ENCODE measurements around the gene CACNG3. TPM values are rescaled to one million over a fixed set of nuclear protein-coding genes. Genes with fewer than 3 reads are reported as not detected.

The CACNG3 gene
- total RNA-seq, 3 donors from 2014 or later = not detected

GRCh38 chr16:24258791-24259190 is 2.7 kb downstream of the CACNG3 start:
- intact Hi-C loops (cut with DNase I; ENCODE audit: low total_unique reads) = no loop called here
- DNase-seq (ENCODE audit: low spot score in 2 of 2) = no peak
- no peak for TF ChIP-seq CTCF (IDR thresholded peaks at IDR 0.05)
- no peak for TF ChIP-seq POLR2A (IDR thresholded peaks at IDR 0.05)
- TF ChIP-seq POLR2AphosphoS5 (IDR thresholded peaks at IDR 0.05) = no peak

GRCh38 chr16:24262816-24263215 is 6.7 kb downstream of the CACNG3 start:
- no peak for DNase-seq (ENCODE audit: low spot score in 2 of 2)
- TF ChIP-seq CTCF (IDR thresholded peaks at IDR 0.05) (no peak), POLR2A (IDR thresholded peaks at IDR 0.05) (no peak), POLR2AphosphoS5 (IDR thresholded peaks at IDR 0.05) (no peak)
- intact Hi-C loops (cut with DNase I; ENCODE audit: low total_unique reads) = no loop called here
- no peaks in the 10 kb centered on the region for H3K9me3 ChIP-seq
- H3K27me3 ChIP-seq = peaks cover 0 to 17% of the 10 kb centered on the region in 2 donors
- H3K4me1 ChIP-seq = no peaks in the 10 kb centered on the region
- H3K27ac ChIP-seq = no peak overlapping the region
- H3K36me3 ChIP-seq = no peaks in the 10 kb centered on the region
- H3K4me3 ChIP-seq = no peak overlapping the region

More at GRCh38 chr16:24258791-24259190, 2.7 kb downstream of the CACNG3 start:
- H3K27ac ChIP-seq = no peak overlapping the region
- H3K4me3 ChIP-seq = no peak overlapping the region
- H3K27me3 ChIP-seq = peaks cover 0 to 48% of the 10 kb centered on the region in 2 donors
- no peaks in the 10 kb centered on the region for H3K36me3 ChIP-seq
- H3K4me1 ChIP-seq = no peaks in the 10 kb centered on the region
- no peaks in the 10 kb centered on the region for H3K9me3 ChIP-seq

- Histone ChIP-seq H3K9me3 (no peaks in the 10 kb centered on the region), H3K36me3 (no peaks in the 10 kb centered on the region), H3K27me3 (no peaks in the 10 kb centered on the region), H3K4me1 (no peaks in the 10 kb centered on the region), H3K27ac (no peak overlapping the region), H3K4me3 (no peak overlapping the region)
- intact Hi-C loops (cut with DNase I; ENCODE audit: low total_unique reads) = no loop called here
- DNase-seq (ENCODE audit: low spot score in 2 of 2) = no peak
- no peak for TF ChIP-seq POLR2AphosphoS5 (IDR thresholded peaks at IDR 0.05)
- no peak for TF ChIP-seq POLR2A (IDR thresholded peaks at IDR 0.05)
- TF ChIP-seq CTCF (IDR thresholded peaks at IDR 0.05) = no peak
Measured at GRCh38 chr16:24270721-24271442, 14.7 kb downstream of the CACNG3 start.

DNA sequence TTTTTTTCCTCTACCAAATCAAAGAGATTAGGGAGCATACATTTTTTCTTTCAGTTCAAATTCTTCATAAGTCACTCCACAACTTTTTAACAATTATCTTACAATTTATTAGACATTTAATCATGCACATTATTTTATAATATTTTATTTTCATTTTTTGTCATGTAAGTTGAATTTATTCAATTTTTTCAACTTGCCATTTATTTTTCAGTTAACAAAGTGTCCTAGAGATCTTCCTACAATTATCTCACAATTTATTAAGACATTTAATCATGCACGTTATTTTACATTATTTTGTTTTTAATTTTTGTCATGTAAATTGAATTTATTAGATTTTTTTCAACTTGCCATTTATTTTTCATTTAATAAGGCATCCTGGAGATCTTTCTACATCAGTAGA is 16.2 kb downstream of the CACNG3 start:
- Histone ChIP-seq H3K36me3 (no peaks in the 10 kb centered on the region), H3K27ac (no peak overlapping the region), H3K27me3 (no peaks in the 10 kb centered on the region), H3K4me1 (no peaks in the 10 kb centered on the region), H3K9me3 (no peaks in the 10 kb centered on the region), H3K4me3 (no peak overlapping the region)
- no peak for TF ChIP-seq CTCF (IDR thresholded peaks at IDR 0.05)
- no peak for TF ChIP-seq POLR2AphosphoS5 (IDR thresholded peaks at IDR 0.05)
- TF ChIP-seq POLR2A (IDR thresholded peaks at IDR 0.05) = no peak
- no peak for DNase-seq (ENCODE audit: low spot score in 2 of 2)
- intact Hi-C loops (cut with DNase I; ENCODE audit: low total_unique reads) = no loop called here

DNA sequence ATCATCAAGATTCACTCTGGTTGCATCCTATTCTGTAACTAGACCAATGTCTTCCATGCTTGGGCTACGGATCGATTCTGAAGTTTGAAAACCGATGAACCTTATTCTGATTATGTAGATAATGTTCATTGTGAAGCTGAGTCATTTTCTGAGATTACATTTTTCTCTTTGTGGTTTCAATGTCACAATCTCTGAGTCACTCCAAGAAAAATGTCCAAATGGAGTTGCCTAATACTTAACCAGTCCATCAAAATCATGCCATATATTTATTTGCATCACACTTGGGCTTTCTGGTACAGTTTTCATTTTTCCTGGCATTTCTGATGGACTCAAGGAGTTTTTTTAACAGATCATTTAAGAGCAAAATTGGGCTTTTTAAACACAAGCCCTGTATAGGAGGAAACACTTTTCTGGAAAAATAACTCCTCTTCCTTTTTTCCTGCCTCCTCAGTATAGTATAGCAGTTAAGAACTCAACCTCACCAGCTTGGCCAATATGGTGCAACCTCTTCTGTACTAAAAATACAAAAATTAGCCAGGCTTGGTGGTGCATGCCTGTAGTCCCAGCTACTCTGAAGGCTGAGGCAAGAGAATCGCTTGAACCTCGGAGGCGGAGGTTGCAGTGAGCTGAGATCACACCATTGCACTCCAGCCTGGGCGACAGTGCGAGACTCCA is 17.5 kb downstream of the CACNG3 start:
- H3K9me3 ChIP-seq = no peaks in the 10 kb centered on the region
- H3K36me3 ChIP-seq = no peaks in the 10 kb centered on the region
- H3K4me1 ChIP-seq = no peaks in the 10 kb centered on the region
- no peak overlapping the region for H3K4me3 ChIP-seq
- intact Hi-C loops (cut with DNase I; ENCODE audit: low total_unique reads) = no loop called here
- H3K27me3 ChIP-seq = no peaks in the 10 kb centered on the region
- TF ChIP-seq POLR2AphosphoS5 (IDR thresholded peaks at IDR 0.05) (no peak), POLR2A (IDR thresholded peaks at IDR 0.05) (no peak), CTCF (IDR thresholded peaks at IDR 0.05) (no peak)
- DNase-seq (ENCODE audit: low spot score in 2 of 2) = no peak
- H3K27ac ChIP-seq = no peak overlapping the region
